ENCODE measurements around the gene PTCD3.

PTCD3 gene

DNA sequence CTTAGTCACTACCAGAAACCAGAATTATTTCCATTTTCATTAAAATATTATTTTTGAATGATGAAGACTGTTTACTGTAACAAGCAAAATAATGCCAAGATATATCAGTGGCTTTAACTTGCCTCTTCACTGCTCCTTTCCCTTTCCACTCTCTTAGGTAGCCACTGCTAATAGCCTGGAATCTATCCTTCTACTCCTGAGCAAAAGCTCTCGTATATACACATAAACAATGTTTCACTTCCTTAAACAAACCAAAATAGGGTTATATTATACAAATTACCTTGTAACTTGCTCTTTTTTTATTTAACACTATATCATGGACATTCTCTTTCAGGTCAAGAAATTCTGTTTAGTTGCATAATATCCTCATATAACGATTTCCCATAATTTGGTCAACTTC, 68.4 kb downstream of the PTCD3 start:
- TF ChIP-seq, protein P1, sequence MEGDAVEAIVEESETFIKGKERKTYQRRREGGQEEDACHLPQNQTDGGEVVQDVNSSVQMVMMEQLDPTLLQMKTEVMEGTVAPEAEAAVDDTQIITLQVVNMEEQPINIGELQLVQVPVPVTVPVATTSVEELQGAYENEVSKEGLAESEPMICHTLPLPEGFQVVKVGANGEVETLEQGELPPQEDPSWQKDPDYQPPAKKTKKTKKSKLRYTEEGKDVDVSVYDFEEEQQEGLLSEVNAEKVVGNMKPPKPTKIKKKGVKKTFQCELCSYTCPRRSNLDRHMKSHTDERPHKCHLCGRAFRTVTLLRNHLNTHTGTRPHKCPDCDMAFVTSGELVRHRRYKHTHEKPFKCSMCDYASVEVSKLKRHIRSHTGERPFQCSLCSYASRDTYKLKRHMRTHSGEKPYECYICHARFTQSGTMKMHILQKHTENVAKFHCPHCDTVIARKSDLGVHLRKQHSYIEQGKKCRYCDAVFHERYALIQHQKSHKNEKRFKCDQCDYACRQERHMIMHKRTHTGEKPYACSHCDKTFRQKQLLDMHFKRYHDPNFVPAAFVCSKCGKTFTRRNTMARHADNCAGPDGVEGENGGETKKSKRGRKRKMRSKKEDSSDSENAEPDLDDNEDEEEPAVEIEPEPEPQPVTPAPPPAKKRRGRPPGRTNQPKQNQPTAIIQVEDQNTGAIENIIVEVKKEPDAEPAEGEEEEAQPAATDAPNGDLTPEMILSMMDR (IDR thresholded peaks at IDR 0.05; ENCODE audit: control insufficient read depth, insufficient read depth, low read depth, low read length, missing control alignments) = no peak
- DNase-seq (ENCODE audit: low read depth) = no peak
- H3K4me3 ChIP-seq (ENCODE audit: control insufficient read depth, low read depth, low read length) = no peak overlapping the region

GRCh38 chr2:86175828-86176227, 69.8 kb downstream of the PTCD3 start:
- no peak overlapping the region for H3K4me3 ChIP-seq (ENCODE audit: control insufficient read depth, low read depth, low read length)
- no peak for DNase-seq (ENCODE audit: low read depth)
- TF ChIP-seq, protein P1 (IDR thresholded peaks at IDR 0.05; ENCODE audit: control insufficient read depth, insufficient read depth, low read depth, low read length, missing control alignments) = no peak

- DNase-seq (ENCODE audit: low read depth) = no peak
- TF ChIP-seq, protein P1 (IDR thresholded peaks at IDR 0.05; ENCODE audit: control insufficient read depth, insufficient read depth, low read depth, low read length, missing control alignments) = no peak
- H3K4me3 ChIP-seq (ENCODE audit: control insufficient read depth, low read depth, low read length) = no peak overlapping the region
Measured at GRCh38 chr2:86176597-86176996, 70.6 kb downstream of the PTCD3 start.

GRCh38 chr2:86185517-86186212, 79.6 kb downstream of the PTCD3 start:
- TF ChIP-seq, protein P1 (IDR thresholded peaks at IDR 0.05; ENCODE audit: control insufficient read depth, insufficient read depth, low read depth, low read length, missing control alignments) = no peak
- no peak for DNase-seq (ENCODE audit: low read depth)
- H3K4me3 ChIP-seq (ENCODE audit: control insufficient read depth, low read depth, low read length) = no peak overlapping the region

DNA sequence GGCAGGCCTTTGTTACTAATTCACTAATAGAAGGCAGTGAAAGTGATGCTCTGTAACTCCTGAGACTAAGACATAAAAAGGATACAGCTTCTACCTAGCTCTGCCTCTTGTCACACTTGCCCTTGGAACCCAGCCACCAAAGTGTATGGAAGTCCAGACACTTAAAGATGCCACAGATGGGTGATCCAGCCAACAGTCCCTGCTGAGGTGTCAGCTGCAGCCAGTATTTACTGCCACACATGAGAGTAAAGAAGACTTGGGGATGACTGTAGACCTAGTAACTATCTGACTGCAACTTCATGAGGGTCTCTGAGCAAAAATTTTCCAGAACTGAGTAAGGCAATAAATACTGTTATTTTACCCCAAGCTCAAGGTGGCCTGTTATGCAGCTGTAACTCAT, 80.4 kb downstream of the PTCD3 start:
- H3K4me3 ChIP-seq (ENCODE audit: control insufficient read depth, low read depth, low read length) = no peak overlapping the region
- TF ChIP-seq, protein P1 (IDR thresholded peaks at IDR 0.05; ENCODE audit: control insufficient read depth, insufficient read depth, low read depth, low read length, missing control alignments) = no peak
- no peak for DNase-seq (ENCODE audit: low read depth)

GRCh38 chr2:86189782-86190416, 83.9 kb downstream of the PTCD3 start:
- DNase-seq (ENCODE audit: low read depth) = no peak

More at GRCh38 chr2:86189782-86190416, 83.9 kb downstream of the PTCD3 start:
- TF ChIP-seq, protein P1 (IDR thresholded peaks at IDR 0.05; ENCODE audit: control insufficient read depth, insufficient read depth, low read depth, low read length, missing control alignments) = no peak
- H3K4me3 ChIP-seq (ENCODE audit: control insufficient read depth, low read depth, low read length) = no peak overlapping the region

Data from AG09309 (cell line).